Kidney tubule cell (primary cell): ENCODE results near the gene IL1R1.

Source experiments
- DNase-seq: peaks from one replicate; pipeline ENCODE4 v3.0.0-alpha.2; 2018; ENCODE audit warnings: low spot score

IL1R1 gene

DNA sequence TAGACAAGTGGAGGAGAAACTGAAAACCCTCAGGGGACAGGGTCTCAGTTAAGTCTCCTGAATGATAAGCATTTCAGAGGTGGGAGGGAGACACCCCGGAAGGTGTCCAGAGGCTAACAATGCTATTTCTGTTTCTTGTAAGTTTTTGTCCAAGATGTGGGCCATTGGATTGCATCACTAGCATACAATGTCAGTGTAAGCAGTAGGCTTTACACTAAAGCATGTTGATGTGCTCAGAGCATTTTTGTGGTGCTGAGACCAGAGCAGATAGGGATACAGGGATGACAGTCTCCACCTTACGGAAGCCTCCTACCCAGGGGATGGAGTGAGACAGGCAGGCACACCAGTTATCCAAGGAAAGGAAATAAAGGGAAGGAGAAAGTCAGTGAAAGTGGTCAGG, 2.2 kb upstream of the IL1R1 start:
- DNase-seq, result no peak

- DNase-seq, result no peak
These were observed 1.3 kb upstream of the IL1R1 start for GRCh38 chr2:102141011-102141943.

GRCh38 chr2:102142829-102143449, 393 bp downstream of the IL1R1 start:
- DNase-seq, result no peak

GRCh38 chr2:102143450-102143985, 972 bp downstream of the IL1R1 start:
- no peak for DNase-seq

- DNase-seq, result no peak
These were observed 1.6 kb downstream of the IL1R1 start for GRCh38 chr2:102144128-102144527.

DNA sequence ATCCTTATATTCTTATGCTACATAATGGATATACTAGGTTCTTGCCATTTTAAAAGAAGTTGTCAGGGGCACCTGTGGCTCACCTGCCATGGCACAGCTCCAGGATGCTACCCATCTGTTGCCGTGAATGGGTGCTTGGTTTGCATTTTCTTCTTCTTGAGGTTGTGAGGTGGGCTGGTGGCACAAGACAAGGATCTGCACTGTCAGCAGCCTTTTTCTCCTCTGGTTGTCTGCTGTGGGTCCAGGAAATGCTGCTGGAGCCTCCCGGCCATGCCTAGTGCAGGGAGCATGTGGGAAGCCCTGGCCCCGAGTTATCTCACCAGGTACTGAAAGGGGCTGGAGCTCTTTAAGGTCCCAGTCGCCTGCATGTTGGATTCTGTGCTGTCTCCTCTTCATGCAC, 2.6 kb downstream of the IL1R1 start:
- DNase-seq, result no peak

GRCh38 chr2:102145934-102146333, 3.4 kb downstream of the IL1R1 start:
- DNase-seq, result no peak

GRCh38 chr2:102147935-102148334, 5.4 kb downstream of the IL1R1 start:
- peak; percentile 33 for DNase-seq

- DNase-seq, result no peak
These were observed 6.7 kb downstream of the IL1R1 start for GRCh38 chr2:102149243-102149642.

DNA sequence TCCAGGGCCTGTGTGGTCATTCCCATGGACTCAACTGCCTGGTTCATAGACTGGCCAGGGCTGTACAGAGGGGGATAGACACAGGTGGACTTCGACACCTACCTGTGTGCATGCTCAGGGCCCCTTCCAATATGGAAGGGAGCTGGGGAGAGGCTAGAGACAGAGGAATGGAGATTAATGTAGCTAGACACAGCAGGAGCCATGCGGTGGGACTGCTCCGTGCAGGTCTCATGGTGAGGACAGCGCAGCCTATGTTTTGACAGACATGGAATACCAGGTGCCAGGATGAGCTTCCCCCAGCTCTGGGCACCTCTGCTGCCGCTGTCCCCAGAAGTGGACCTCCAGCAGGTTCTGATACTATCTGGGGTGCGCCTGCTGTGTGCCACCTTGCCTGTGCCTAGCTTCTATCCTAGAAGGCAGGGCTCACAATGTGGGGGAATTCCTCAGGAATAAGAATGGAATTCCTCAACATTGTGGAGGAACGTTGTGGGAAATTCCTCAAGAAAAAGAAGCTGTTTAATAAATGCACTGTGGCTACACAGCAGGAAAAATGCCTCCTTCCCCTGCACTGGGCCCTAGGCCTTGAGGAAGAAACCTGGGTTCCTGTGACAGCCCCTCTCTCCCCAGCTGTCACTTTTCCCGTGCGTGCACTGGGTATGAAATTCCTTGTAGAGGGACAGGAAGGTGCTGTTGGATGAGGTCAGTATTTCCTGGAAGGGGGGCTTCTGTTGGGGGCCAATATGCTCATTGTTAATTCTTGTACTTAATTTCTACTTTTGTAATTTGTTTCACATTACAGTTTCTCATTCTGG, 7.3 kb downstream of the IL1R1 start:
- DNase-seq, result peak; percentile 38

DNA sequence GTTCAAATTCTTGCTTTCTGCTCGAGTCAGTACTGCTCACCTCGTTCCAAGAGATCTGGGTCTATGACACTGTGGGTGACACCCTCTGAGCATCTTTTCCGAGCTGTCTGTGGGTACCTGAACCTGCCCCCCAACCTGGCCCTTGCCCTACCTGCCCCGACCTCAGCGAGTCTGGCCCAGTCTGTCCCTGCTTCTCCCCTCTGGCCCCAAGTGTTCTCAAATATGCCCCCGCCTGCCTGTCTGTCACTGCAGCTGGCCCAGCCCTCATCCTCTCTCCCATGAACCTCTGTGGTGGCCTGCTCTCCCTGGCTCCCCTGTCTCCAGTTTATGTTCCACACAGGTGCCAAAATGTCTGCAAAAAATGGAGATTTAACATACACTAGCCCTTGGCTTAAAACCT, 11.8 kb downstream of the IL1R1 start:
- DNase-seq, result no peak

- no peak for DNase-seq
These were observed 12.6 kb downstream of the IL1R1 start for GRCh38 chr2:102154946-102155702.

DNA sequence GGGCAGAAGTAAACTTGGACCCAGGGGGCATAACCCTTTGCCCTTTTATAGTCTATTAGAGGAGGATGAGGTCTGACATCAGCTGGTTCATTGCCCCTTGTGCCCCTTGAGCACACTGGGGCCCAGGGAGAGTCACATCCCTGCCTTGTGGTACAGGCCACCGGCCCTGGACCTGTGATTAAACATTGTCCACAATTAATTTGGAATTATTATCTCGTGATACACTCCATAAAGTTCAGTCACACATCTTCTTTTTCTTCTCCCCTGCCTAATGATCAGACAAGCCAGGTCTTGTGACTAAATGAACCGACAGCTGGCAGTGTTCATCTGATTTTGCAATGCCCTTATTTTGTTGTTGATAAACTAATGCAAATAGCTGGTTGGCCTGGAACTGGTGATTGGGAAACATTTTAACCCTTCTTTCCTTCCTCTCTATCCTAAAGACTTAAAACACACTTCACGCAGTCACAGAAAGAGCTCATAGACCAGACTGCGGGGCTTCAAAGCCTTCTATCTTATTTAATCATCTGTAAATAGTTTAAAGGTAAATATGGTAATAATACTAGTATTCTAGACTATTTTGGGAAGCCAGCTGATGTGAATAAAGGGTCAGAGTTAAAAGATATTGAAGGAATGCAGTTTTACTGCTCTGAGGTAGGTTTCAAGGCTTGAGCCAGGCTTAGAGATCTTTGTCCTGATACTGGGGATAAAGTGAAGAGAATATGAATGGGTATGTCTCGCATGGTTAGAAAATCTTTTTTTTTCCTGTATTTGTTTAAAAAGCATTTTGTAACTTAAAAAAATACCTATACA, 13.4 kb downstream of the IL1R1 start:
- no peak for DNase-seq

- no peak for DNase-seq
These were observed 15.6 kb downstream of the IL1R1 start for GRCh38 chr2:102158011-102158755.

- peak; percentile 72 for DNase-seq
These were observed 16.7 kb downstream of the IL1R1 start for GRCh38 chr2:102159295-102159694.

- peak; percentile 52 for DNase-seq
These were observed 23.8 kb downstream of the IL1R1 start for GRCh38 chr2:102166189-102166845.

DNA sequence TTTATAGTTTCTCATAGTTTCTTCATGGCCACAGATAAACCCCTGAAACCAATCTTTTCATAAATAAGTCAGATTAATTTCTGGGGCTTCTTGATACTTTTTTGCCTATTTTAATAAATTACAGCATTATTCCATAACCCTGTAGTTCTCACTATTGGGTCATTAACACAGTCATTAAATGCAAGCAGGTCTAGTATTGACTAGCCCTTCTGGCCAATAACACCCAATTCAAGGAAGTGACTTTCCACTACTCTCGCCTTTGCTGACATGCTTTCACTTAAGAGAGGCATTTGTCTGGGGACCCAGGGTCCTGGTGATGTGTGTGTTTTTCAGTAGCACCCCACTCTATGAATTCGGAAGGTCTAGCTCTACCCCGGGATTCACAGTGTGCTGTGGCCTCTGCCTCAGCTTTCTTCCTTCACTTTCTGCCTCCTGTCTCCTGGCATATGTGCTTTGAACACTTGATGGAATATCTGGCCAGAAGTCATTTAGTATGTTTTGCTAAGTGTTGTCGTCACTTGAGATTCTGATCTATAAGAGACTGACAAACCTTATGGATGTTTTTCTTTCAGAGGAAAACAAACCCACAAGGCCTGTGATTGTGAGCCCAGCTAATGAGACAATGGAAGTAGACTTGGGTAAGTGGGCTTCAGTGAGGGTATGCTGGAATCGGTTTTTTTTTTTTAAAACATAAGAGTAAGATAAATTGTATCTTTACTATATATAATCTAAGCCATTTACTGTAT, 25.7 kb downstream of the IL1R1 start:
- DNase-seq, result no peak

DNA sequence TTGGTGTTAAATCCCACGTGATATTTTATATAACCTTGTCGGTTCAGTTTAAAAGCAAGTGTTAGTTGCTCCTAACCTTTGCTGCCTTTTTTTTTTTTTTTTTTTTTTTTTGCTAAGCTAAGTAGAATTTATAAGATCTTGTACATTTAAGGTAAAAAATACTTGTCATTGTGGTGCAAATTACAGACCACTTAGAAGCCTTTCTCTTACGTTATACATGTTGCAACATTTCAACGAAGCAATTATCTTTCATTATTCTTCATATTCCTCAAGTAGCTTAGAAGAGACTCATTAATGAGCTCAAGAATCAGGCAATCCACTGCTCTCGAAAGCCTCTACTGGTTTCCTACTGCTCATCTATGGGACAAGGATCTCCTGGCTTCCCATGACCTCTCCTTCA, 29.4 kb downstream of the IL1R1 start:
- no peak for DNase-seq

DNA sequence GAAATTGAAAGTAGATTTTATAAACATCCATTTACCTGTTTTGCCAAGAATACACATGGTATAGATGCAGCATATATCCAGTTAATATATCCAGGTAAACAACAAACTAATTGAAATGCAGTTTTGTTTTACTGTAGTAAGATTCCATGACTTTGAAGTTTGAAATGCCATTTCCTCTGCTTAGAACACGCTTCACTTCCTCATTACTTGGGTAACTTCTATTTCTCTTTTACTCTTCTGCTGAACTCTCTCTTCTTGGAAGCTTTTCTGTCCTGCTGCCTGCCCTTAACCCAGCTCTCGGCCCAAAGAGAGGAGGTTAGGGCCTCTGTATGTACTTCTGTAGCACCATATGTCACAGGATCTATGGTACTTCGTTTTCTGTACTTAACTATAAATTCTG, 30.2 kb downstream of the IL1R1 start:
- no peak for DNase-seq
